Epithelial cell of esophagus (primary cell): ENCODE measurements around the gene NCK2.

Source experiments
- DNase-seq: peaks from one replicate; pipeline ENCODE4 v3.0.0; 2010; ENCODE audit warnings: low read depth
- H3K4me3 ChIP-seq: 2 replicates; pipeline ENCODE4 v1.5.1; 2011; ENCODE audit warnings: mild to moderate bottlenecking, low read length, control low read depth
- TF ChIP-seq, protein P1 (sequence below): IDR thresholded peaks from 2 replicates; pipeline ENCODE4 v1.5.1; 2011; ENCODE audit warnings: low read depth, mild to moderate bottlenecking, low read length, control low read depth, inconsistent platforms; ENCODE audit not compliant: insufficient read depth; ENCODE audit errors: missing control alignments

The NCK2 gene

DNA sequence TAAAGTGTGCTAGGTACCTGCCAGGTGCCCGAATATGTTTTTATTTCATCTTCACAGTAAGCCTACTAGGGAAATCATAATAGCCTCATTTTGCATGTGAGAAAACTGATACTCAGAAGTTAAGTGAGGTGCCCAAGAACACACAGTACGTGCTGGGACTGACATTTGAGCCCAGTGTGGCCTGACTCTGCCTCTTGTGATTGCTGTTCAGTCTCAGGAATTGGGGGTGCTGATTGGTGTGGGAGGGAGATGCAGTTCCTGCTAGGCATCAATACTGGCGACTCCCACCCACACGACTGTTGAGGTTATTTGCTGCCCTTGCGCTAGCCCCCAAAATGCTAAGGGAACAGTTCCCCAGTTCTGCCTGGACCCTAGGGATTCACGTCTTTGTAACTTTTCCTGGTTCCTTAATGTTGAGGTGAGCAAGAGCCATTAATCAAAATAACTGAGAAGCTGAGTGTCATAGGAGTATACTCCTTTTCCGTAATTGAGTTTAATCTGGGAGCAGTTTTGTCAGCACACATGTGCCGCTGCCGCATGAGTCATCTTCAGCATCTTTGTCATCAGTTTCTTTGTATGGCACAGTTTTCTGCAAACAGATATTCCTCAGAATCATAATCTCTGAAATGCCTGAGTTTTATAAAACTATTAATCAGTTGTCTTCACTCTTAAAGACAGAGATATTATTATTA, 120.7 kb downstream of the NCK2 start:
- no peak overlapping the region for H3K4me3 ChIP-seq
- DNase-seq = peak; percentile 42
- TF ChIP-seq, protein P1, sequence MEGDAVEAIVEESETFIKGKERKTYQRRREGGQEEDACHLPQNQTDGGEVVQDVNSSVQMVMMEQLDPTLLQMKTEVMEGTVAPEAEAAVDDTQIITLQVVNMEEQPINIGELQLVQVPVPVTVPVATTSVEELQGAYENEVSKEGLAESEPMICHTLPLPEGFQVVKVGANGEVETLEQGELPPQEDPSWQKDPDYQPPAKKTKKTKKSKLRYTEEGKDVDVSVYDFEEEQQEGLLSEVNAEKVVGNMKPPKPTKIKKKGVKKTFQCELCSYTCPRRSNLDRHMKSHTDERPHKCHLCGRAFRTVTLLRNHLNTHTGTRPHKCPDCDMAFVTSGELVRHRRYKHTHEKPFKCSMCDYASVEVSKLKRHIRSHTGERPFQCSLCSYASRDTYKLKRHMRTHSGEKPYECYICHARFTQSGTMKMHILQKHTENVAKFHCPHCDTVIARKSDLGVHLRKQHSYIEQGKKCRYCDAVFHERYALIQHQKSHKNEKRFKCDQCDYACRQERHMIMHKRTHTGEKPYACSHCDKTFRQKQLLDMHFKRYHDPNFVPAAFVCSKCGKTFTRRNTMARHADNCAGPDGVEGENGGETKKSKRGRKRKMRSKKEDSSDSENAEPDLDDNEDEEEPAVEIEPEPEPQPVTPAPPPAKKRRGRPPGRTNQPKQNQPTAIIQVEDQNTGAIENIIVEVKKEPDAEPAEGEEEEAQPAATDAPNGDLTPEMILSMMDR = no peak

GRCh38 chr2:105866216-105867185, 121.8 kb downstream of the NCK2 start:
- DNase-seq = peak; percentile 31
- TF ChIP-seq, protein P1 = no peak
- H3K4me3 ChIP-seq = no peak overlapping the region

GRCh38 chr2:105867587-105867986, 122.9 kb downstream of the NCK2 start:
- H3K4me3 ChIP-seq = no peak overlapping the region
- no peak for DNase-seq
- TF ChIP-seq, protein P1 = no peak

GRCh38 chr2:105868060-105868459, 123.3 kb downstream of the NCK2 start:
- no peak overlapping the region for H3K4me3 ChIP-seq
- no peak for DNase-seq
- TF ChIP-seq, protein P1 = no peak

DNA sequence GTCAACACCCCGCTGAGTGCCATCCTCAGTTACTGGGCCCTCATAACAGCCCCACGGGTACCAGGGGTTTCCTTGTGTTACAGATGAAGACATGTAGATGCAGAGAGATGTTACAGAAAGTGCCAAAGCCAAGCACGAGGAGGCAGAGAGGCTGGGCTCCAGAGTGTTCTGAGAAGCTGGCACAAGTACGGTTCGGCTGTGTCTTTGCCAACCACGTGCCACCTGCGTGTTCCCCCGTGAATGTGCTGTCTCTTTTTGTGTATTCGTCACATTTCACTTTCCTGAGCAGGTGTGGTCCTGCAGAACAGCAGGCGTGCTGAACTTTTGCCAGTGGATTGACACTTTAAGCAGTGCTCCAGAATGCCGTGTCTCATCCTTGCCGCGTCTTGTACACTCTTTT, 124.6 kb downstream of the NCK2 start:
- no peak for DNase-seq
- TF ChIP-seq, protein P1 = no peak
- no peak overlapping the region for H3K4me3 ChIP-seq

DNA sequence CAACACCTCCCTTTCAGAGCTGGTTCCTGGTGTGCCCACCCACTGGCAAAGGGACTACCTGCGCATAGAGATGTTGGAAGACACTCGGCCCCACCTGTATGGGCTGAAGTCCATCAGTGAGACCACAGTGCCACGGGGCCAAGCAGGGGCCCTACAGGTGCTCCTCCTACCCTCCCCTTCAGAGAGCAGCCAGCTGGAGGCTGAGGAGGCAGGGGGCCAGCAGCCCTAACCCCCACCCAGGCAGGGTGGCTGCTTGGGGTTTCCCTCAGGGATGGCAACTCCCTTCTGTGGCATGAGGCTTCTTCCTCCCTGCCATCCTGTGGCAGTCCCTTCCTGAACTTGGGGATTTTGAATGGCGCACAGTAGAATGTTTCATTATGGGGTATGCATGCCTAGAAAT, 125.3 kb downstream of the NCK2 start:
- no peak overlapping the region for H3K4me3 ChIP-seq
- no peak for DNase-seq
- TF ChIP-seq, protein P1 = no peak
